Measurements from ENCODE around the gene HOXB3.

HOXB3 gene

DNA sequence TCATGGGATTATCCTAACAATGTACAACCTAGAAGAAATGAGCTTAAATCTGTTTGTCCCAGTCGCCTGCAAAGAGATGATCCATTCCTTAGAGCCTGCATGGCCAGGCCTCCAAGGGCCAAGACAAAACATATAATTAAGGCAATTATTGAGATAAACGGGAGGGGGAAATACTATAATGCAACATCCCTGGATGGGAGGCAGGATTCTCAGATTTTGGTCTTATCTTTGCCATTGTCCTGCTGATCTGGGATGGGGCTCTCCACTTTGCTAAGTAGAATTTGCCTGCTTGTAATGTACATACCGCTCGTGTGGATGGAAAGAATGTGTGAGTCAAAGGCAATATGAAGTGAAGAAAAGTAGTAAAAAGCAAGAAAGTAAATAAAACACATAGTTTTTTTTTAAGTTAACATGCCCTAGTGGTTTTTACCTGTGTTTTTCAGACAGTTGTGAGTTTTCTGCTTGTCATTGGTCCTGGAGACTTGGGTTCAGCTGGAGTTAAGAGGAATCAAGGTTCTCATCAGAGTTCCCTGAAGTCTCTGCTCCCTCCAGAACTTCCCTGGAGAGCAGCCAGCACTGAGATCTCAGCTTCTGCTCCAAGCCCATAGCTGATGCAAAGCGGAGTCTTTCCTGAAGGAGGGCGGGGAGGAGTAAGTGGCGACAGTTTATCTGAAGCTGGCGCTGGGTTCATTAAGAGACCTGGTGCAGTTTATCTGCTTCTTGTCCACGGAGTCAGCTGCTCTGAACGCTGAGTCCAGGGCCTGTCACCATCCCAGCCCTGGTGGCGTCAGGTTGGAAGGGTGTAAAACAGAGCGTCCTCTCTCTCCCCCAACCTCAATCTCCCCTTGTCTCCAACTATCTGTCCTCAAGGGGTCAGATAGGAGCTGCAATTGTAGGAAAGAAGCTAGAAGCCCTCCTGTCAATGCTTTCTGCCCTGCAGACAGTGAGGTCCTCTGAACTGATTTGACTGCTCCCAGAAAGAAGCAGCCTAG lies 89.3 kb downstream of the HOXB3 start:
- peak; percentile 37 for DNase-seq (ENCODE audit: low spot score)

DNA sequence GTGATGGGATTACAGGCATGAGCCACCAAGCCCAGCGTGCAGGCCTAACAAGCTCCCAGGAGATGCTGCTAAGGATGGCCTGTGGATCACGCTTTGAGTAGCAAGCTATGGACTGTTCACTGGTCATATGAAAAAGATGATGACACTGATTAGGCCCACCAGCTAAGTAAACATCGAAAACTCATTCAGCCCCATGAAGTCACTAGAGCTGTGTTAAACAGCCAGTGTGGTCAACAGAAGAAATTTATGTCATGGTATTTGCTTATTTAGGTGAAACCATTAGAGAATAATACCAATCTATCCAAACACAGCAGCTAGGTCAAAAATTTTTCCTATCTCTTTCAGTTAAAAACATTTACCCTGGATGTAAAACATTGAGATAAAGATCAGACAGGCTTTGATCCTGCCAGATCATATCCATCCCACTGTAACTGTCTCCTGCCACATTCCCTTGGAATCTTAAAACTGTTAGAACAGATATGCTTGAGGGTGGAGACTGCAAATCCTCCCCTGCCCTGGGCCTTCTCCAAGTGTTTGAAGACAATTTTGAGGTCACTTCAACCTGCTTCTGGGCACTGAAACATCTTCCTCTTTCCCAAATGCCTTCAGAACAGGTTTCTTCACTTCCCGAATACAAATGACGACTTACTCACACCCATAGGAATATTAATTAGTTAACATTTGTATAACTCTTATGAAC lies 90.2 kb downstream of the HOXB3 start:
- DNase-seq (ENCODE audit: low spot score), result no peak

DNA sequence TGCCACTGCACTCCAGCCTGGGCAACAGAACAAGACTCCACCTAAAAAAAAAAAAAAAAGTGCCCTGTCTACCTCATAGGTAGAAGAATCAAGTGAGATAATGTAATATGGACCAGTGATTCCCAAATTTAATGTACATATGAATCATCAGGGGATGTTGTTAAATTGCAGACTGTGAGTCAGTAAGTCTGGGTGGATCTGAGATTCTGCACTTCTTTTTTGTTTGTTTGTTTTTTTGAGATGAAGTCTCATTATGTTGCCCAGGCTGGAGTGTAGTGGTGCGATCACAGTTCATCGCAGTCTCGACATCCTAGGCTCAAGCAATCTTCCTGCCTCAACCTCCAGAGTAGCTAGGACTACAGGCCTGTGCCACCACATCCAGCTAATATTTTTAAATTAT lies 90.8 kb downstream of the HOXB3 start:
- DNase-seq (ENCODE audit: low spot score), result no peak

All from GM03348 (cell line).